IMR-90 (cell line): Measurements from ENCODE around the gene ECHS1.

ENCODE experiments used
- CHD1 ChIP-seq: IDR thresholded peaks from 2 replicates; pipeline ENCODE4 v1.6.1; 2012; ENCODE audit warnings: low read depth, low read length, improper control_type of control experiment
- MAZ ChIP-seq: IDR thresholded peaks from 2 replicates; pipeline ENCODE4 v1.6.1; 2012; ENCODE audit warnings: low read depth, mild to moderate bottlenecking, low read length, improper control_type of control experiment, moderate library complexity, borderline replicate concordance
- MXI1 ChIP-seq: IDR thresholded peaks from 2 replicates; pipeline ENCODE4 v1.6.1; 2012; ENCODE audit warnings: low read depth, mild to moderate bottlenecking, low read length, moderate library complexity, borderline replicate concordance
- RCOR1 ChIP-seq: IDR thresholded peaks from 2 replicates; pipeline ENCODE4 v1.6.1; 2012; ENCODE audit warnings: mild to moderate bottlenecking, low read length, improper control_type of control experiment; ENCODE audit not compliant: insufficient replicate concordance
- SMC3 ChIP-seq: fragments of 150-350 bp; IDR thresholded peaks from 2 replicates; pipeline ENCODE4 v1.6.1; 2016; ENCODE audit warnings: low read depth, mild to moderate bottlenecking, antibody characterized with exemption, low read length, moderate library complexity
- TF ChIP-seq, protein P1 (sequence below): conservative IDR thresholded peaks from 2 replicates; pipeline ENCODE4 v1.5.1; 2012; ENCODE audit warnings: mild to moderate bottlenecking, low read depth, low read length, improper control_type of control experiment

DNA sequence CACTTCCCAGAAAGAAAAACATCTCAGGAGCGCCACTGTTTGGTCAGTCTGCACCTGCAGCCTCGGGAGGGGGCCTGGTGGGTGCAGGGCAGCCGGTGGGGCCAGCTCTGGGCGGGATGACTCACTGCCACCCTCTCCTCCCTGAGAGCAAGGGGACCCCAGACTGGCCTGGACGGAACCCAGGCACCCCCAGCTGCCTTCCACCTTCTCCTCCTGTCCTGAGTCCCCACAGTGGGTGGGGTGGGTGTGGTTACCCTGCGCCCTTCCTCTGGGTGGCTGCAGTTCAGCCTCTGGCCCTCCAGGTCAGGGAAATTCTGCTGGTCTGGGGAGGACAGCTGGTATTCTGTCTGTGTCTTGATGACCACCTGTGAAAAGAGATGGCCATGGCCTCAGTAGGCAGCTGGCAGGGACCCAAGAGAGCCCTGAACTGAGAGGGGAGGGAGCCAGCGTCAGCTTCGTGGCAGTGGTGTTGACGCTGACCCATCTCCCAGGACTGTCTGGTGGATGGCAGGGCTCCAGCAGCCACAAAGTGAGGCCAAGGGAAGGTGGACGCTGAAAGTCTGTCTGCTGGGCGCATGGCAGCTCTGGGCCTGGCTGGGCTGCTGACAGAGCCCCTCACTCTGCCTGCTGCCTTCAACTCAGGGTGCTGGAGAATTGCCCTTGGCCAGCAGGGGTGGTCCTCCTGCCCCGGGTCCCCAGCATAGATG lies 45.4 kb downstream of the ECHS1 start:
- no peak for TF ChIP-seq CHD1
- TF ChIP-seq, protein P1, sequence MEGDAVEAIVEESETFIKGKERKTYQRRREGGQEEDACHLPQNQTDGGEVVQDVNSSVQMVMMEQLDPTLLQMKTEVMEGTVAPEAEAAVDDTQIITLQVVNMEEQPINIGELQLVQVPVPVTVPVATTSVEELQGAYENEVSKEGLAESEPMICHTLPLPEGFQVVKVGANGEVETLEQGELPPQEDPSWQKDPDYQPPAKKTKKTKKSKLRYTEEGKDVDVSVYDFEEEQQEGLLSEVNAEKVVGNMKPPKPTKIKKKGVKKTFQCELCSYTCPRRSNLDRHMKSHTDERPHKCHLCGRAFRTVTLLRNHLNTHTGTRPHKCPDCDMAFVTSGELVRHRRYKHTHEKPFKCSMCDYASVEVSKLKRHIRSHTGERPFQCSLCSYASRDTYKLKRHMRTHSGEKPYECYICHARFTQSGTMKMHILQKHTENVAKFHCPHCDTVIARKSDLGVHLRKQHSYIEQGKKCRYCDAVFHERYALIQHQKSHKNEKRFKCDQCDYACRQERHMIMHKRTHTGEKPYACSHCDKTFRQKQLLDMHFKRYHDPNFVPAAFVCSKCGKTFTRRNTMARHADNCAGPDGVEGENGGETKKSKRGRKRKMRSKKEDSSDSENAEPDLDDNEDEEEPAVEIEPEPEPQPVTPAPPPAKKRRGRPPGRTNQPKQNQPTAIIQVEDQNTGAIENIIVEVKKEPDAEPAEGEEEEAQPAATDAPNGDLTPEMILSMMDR, result no peak
- TF ChIP-seq MXI1, result no peak
- TF ChIP-seq RCOR1, result no peak
- no peak for TF ChIP-seq SMC3
- no peak for TF ChIP-seq MAZ
